Glomerular visceral epithelial cell (primary cell): ENCODE results near the gene ANKRD33.
A peak's percentile ranks its signal among the peaks of the same experiment; 100 is the strongest.

ENCODE experiments used
- DNase-seq: peaks from one replicate; pipeline ENCODE4 v3.0.0-alpha.2; 2016; ENCODE audit errors: extremely low spot score

The ANKRD33 gene

GRCh38 chr12:51917746-51918453 is 30.0 kb downstream of the ANKRD33 start:
- no peak for DNase-seq

GRCh38 chr12:51920046-51920445 is 32.1 kb downstream of the ANKRD33 start:
- no peak for DNase-seq

- no peak for DNase-seq
These were observed 33.3 kb downstream of the ANKRD33 start for GRCh38 chr12:51921017-51921725.

GRCh38 chr12:51922146-51922545 is 34.2 kb downstream of the ANKRD33 start:
- DNase-seq = no peak

GRCh38 chr12:51922762-51923505 is 35.0 kb downstream of the ANKRD33 start:
- peak; percentile 38 for DNase-seq

GRCh38 chr12:51923506-51924365 is 35.8 kb downstream of the ANKRD33 start:
- DNase-seq = peak; percentile 9

- DNase-seq = no peak
These were observed 36.8 kb downstream of the ANKRD33 start for GRCh38 chr12:51924551-51925319.

- no peak for DNase-seq
These were observed 37.6 kb downstream of the ANKRD33 start for GRCh38 chr12:51925346-51926063.

- DNase-seq = no peak
These were observed 38.2 kb downstream of the ANKRD33 start for GRCh38 chr12:51926064-51926632.

- peak; percentile 21 for DNase-seq
These were observed 38.8 kb downstream of the ANKRD33 start for GRCh38 chr12:51926718-51927117.

GRCh38 chr12:51932218-51933076 is 44.5 kb downstream of the ANKRD33 start:
- no peak for DNase-seq

GRCh38 chr12:51934080-51934479 is 46.2 kb downstream of the ANKRD33 start:
- no peak for DNase-seq

GRCh38 chr12:51937926-51938325 is 50.0 kb downstream of the ANKRD33 start:
- no peak for DNase-seq

- DNase-seq = no peak
These were observed 50.8 kb downstream of the ANKRD33 start for GRCh38 chr12:51938726-51939125.

- no peak for DNase-seq
These were observed 53.2 kb downstream of the ANKRD33 start for GRCh38 chr12:51941011-51941581.
